ENCODE data around the gene ITGAL.
"Not testable (repeated sequence)": the region's sequence is repeated elsewhere in the genome, so short reads cannot be mapped to it uniquely, and the experiment has no call there.

The ITGAL gene

GRCh38 chr16:30446203-30446595 lies 26.3 kb upstream of the ITGAL start:
- Mint-ChIP-seq H3K36me3 (ENCODE audit: low read depth) (peaks cover 26% of the 10 kb centered on the region), H3K27me3 (ENCODE audit: low read depth) (no peaks in the 10 kb centered on the region), H3K4me3 (peak overlapping the region; percentile 94), H3K9me3 (no peaks in the 10 kb centered on the region), H3K27ac (peak overlapping the region; percentile 95), H3K4me1 (ENCODE audit: low read depth) (peaks cover 52% of the 10 kb centered on the region)

- H3K4me1 Mint-ChIP-seq (ENCODE audit: low read depth), result peaks cover 57% of the 10 kb centered on the region
- no peaks in the 10 kb centered on the region for H3K9me3 Mint-ChIP-seq
- no peaks in the 10 kb centered on the region for H3K27me3 Mint-ChIP-seq (ENCODE audit: low read depth)
- no peak overlapping the region for H3K27ac Mint-ChIP-seq
- H3K4me3 Mint-ChIP-seq, result no peak overlapping the region
- peaks cover 26% of the 10 kb centered on the region for H3K36me3 Mint-ChIP-seq (ENCODE audit: low read depth)
Observed at GRCh38 chr16:30447512-30448226, 24.9 kb upstream of the ITGAL start.

GRCh38 chr16:30449116-30449435 lies 23.5 kb upstream of the ITGAL start:
- Mint-ChIP-seq H3K27me3 (ENCODE audit: low read depth) (no peaks in the 10 kb centered on the region), H3K4me3 (no peak overlapping the region), H3K36me3 (ENCODE audit: low read depth) (peaks cover 15% of the 10 kb centered on the region), H3K4me1 (ENCODE audit: low read depth) (peaks cover 53% of the 10 kb centered on the region), H3K9me3 (no peaks in the 10 kb centered on the region), H3K27ac (no peak overlapping the region)

GRCh38 chr16:30452709-30453580 lies 19.6 kb upstream of the ITGAL start:
- peaks cover 63% of the 10 kb centered on the region for H3K4me1 Mint-ChIP-seq (ENCODE audit: low read depth)
- H3K9me3 Mint-ChIP-seq; H3K36me3 Mint-ChIP-seq (ENCODE audit: low read depth); H3K27me3 Mint-ChIP-seq (ENCODE audit: low read depth): not testable (repeated sequence)
- peak overlapping the region; percentile 81 for H3K27ac Mint-ChIP-seq
- peak overlapping the region; percentile 52 for H3K4me3 Mint-ChIP-seq

DNA sequence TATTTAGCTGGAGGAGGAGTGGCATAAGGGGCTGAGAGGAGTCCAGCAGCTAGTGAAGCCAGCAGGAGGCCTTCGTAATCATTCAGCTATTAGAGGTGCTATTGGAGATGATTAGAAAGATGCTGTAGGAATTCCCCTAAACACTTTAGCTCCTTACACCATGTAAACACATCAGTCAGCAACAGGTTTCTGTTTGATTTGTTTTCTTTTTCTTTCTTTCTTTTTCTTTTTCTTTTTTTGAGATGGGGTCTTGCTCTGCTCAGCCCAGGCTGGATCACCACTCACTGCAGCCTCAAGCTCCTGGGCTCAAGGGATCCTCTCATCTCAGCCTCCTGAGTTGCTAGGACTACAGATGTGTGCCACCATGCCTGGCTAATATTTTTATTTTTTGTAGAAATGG lies 16.2 kb upstream of the ITGAL start:
- peak overlapping the region; percentile 17 for H3K4me3 Mint-ChIP-seq
- peak overlapping the region; percentile 73 for H3K27ac Mint-ChIP-seq
- H3K27me3 Mint-ChIP-seq (ENCODE audit: low read depth), result no peaks in the 10 kb centered on the region
- H3K4me1 Mint-ChIP-seq (ENCODE audit: low read depth), result peaks cover 64% of the 10 kb centered on the region
- H3K9me3 Mint-ChIP-seq, result no peaks in the 10 kb centered on the region
- H3K36me3 Mint-ChIP-seq (ENCODE audit: low read depth), result peaks cover 5% of the 10 kb centered on the region

DNA sequence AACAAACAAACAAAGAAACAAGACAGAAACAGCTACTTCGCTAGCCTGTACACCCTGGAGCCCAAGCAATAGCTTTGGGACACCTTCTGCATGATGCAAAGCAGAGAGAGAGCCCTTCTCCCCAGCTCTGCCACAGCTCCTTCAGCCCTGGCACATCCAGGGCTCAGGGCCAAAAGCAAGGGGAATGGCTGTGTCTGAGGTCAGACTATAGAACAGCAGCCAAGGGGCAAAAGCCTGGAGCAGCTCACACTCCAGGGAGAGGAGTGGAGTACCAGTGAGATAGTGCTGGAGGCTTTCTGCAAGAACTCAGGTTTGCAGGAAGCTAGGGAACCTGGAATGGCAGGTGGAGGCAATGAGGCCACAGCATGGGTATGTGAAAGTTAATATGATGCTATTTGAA lies 15.3 kb upstream of the ITGAL start:
- Mint-ChIP-seq H3K36me3 (ENCODE audit: low read depth) (peaks cover 5% of the 10 kb centered on the region), H3K27me3 (ENCODE audit: low read depth) (no peaks in the 10 kb centered on the region), H3K9me3 (no peaks in the 10 kb centered on the region), H3K27ac (peak overlapping the region; percentile 90), H3K4me3 (peak overlapping the region; percentile 35), H3K4me1 (ENCODE audit: low read depth) (peaks cover 66% of the 10 kb centered on the region)

GRCh38 chr16:30457743-30458560 lies 14.6 kb upstream of the ITGAL start:
- Mint-ChIP-seq H3K4me1 (ENCODE audit: low read depth) (peaks cover 59% of the 10 kb centered on the region), H3K9me3 (no peaks in the 10 kb centered on the region), H3K27me3 (ENCODE audit: low read depth) (no peaks in the 10 kb centered on the region), H3K4me3 (peak overlapping the region; percentile 66), H3K36me3 (ENCODE audit: low read depth) (peaks cover 5% of the 10 kb centered on the region), H3K27ac (peak overlapping the region; percentile 96)

DNA sequence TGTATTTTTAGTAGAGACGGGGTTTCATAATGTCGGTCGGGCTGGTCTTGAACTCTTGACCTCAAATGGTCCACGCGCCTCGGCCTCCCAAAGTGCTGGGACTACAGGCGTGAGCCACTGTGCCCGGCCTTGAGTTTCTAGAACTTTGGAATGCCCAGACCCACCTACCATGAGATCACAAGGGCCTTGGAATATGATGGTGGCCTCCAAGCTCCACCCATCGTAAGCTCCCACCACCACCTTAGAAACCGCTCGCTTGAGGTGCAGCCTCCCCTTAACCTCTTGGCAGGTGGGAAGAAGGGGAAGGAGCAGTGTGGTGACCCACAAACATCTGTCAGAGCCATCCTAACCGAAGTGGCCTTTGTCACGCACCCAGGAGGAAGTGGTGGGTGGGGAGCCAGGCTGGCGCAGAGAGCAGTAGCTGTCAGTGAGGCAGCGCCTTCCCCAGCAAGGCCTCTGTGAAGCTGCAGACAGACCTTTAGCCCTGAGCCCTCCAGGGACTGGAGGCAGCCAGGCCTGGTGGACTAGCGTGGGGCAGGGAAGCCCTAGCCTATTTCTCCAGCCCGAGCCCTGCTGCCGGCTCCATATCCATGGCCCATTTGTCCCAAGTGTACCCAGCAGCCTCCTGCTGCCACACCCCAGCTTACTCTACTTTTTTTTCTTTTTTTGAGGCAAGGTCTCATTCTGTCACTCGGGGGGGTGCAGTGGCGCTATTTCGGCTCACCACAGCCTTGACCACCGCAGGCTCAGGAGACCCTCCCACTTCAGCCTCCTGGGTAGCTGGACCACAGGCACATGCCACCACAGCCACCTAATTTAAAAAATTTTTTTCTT lies 13.8 kb upstream of the ITGAL start:
- Mint-ChIP-seq H3K27me3 (ENCODE audit: low read depth) (no peaks in the 10 kb centered on the region), H3K4me1 (ENCODE audit: low read depth) (peaks cover 59% of the 10 kb centered on the region), H3K27ac (peak overlapping the region; percentile 96), H3K36me3 (ENCODE audit: low read depth) (peaks cover 5% of the 10 kb centered on the region), H3K4me3 (peak overlapping the region; percentile 66), H3K9me3 (no peaks in the 10 kb centered on the region)

- Mint-ChIP-seq H3K27me3 (ENCODE audit: low read depth) (no peaks in the 10 kb centered on the region), H3K4me1 (ENCODE audit: low read depth) (peaks cover 52% of the 10 kb centered on the region), H3K9me3 (no peaks in the 10 kb centered on the region), H3K36me3 (ENCODE audit: low read depth) (peaks cover 4% of the 10 kb centered on the region), H3K4me3 (no peak overlapping the region), H3K27ac (peak overlapping the region; percentile 96)
Observed at GRCh38 chr16:30459456-30459855, 13.1 kb upstream of the ITGAL start.

- H3K4me1 Mint-ChIP-seq (ENCODE audit: low read depth), result peaks cover 45% of the 10 kb centered on the region
- H3K36me3 Mint-ChIP-seq (ENCODE audit: low read depth), result not testable (repeated sequence)
Observed at GRCh38 chr16:30461426-30461825, 11.1 kb upstream of the ITGAL start.

GRCh38 chr16:30464078-30464477 lies 8.5 kb upstream of the ITGAL start:
- Mint-ChIP-seq H3K27ac (no peak overlapping the region), H3K4me1 (ENCODE audit: low read depth) (peaks cover 28% of the 10 kb centered on the region)

More at GRCh38 chr16:30461426-30461825, 11.1 kb upstream of the ITGAL start:
- not testable (repeated sequence) for H3K9me3 Mint-ChIP-seq; H3K4me3 Mint-ChIP-seq; H3K27me3 Mint-ChIP-seq (ENCODE audit: low read depth)
- peak overlapping the region; percentile 31 for H3K27ac Mint-ChIP-seq

GRCh38 chr16:30470170-30470512 lies 2.4 kb upstream of the ITGAL start:
- H3K4me1 Mint-ChIP-seq (ENCODE audit: low read depth), result peaks cover 42% of the 10 kb centered on the region
- peaks cover 26% of the 10 kb centered on the region for H3K36me3 Mint-ChIP-seq (ENCODE audit: low read depth)

More at GRCh38 chr16:30464078-30464477, 8.5 kb upstream of the ITGAL start:
- no peaks in the 10 kb centered on the region for H3K36me3 Mint-ChIP-seq (ENCODE audit: low read depth)
- no peaks in the 10 kb centered on the region for H3K9me3 Mint-ChIP-seq
- H3K4me3 Mint-ChIP-seq, result no peak overlapping the region
- no peaks in the 10 kb centered on the region for H3K27me3 Mint-ChIP-seq (ENCODE audit: low read depth)

DNA sequence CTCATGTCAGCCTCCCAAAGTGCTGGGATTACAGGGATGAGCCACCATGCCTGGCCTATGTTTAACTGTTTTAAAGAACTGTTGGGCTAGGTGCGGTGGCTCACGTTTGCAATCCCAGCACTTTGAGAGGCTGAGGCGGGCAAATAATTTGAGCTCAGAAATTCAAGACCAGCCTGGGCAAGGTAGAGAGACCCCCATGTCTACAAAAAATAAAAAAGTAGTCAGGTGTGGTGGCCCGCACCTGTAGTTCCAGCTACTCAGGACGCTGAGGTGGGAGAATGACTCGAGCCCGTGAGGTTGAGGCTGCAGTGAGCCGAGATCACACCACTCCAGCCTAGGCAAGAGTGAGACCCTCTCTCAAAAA lies 1.9 kb upstream of the ITGAL start:
- Mint-ChIP-seq H3K27ac (peak overlapping the region; percentile 98), H3K4me3 (no peak overlapping the region)

More at GRCh38 chr16:30470170-30470512, 2.4 kb upstream of the ITGAL start:
- no peak overlapping the region for H3K4me3 Mint-ChIP-seq
- H3K9me3 Mint-ChIP-seq, result no peaks in the 10 kb centered on the region
- no peaks in the 10 kb centered on the region for H3K27me3 Mint-ChIP-seq (ENCODE audit: low read depth)
- peak overlapping the region; percentile 98 for H3K27ac Mint-ChIP-seq

More for the DNA sequence above, 1.9 kb upstream of the ITGAL start:
- Mint-ChIP-seq H3K27me3 (ENCODE audit: low read depth) (no peaks in the 10 kb centered on the region), H3K36me3 (ENCODE audit: low read depth) (peaks cover 30% of the 10 kb centered on the region), H3K9me3 (no peaks in the 10 kb centered on the region), H3K4me1 (ENCODE audit: low read depth) (peaks cover 45% of the 10 kb centered on the region)

Measured in T-helper 1 cell treated with Interleukin-12 subunit alpha and Interleukin-12 subunit beta and Interleukin-4 antibody, amounts not matched to agents 30 μg/mL and 1 μg/mL, for 36 hours (primary cell).